Activated CD4-positive, CD25-positive, alpha-beta regulatory T cell treated with anti-CD3 and anti-CD28 coated beads, Interleukin-2, amount 50 U/mL, for 24 hours (primary cell): ENCODE measurements around the gene PLIN4.

Experiments
- ATAC-seq, 2 donors: fragments of 150-1000 bp; cut with Tn5 transposase; one replicate each; pipeline ENCODE4 v1.10.0; 2021; ENCODE audit warnings: mild to moderate bottlenecking in 1 of 2, moderate library complexity in 1 of 2

The PLIN4 gene

DNA sequence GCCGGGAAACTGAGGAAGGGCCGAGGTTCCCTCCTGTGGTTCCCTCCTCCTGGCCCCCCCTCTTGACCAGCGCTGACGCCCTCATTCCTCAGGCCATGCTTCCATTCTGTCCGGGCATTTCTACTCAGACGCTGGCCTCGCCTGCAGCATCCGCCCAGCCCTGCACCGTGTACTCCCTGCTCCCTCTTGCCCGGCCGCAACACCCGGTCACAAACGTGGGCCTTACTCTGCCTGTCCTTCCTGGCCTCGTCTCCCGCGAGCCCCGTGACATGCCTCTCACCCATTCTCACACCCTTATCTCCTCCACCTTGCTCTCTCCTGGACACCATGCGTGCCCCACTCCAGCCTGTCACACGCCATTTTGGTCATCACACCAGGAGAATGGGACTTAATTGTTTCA lies 34.9 kb downstream of the PLIN4 start:
- no peak for ATAC-seq

DNA sequence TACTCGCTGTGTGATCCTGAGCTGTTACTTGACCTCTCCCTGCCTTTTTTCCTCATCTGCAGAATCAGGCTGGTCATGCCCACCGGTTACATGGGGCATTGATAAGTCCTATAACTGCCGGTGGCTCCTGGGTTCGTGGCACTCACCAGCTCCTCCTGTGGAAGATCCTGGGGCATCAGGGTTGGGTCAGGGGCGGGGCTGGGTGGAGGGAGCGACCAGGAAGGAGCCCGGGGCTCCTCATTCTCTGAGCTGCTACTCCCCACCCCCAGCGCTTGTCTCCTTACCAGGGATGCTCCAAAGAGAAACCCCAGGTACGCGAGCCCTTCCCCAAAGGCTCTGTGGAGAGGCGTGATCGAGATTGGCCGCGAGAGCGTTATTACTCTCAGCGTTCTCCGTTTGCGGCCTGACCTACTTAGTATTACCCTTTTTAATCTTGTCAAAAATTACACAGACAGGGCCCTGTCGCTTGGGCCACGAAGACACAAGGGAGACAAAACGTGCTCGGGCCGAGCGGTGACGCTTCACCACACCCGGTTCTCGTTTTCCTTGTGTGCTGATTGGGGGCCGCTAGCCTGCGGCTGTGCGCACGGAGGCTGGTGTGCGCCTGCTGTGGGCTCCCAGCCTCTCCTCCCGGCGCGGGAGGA lies 35.4 kb downstream of the PLIN4 start:
- ATAC-seq, result no peak

- no peak for ATAC-seq
Observed at GRCh38 chr19:4477034-4477801, 41.1 kb downstream of the PLIN4 start.

- ATAC-seq, result no peak
Observed at GRCh38 chr19:4474514-4475022, 43.7 kb downstream of the PLIN4 start.

DNA sequence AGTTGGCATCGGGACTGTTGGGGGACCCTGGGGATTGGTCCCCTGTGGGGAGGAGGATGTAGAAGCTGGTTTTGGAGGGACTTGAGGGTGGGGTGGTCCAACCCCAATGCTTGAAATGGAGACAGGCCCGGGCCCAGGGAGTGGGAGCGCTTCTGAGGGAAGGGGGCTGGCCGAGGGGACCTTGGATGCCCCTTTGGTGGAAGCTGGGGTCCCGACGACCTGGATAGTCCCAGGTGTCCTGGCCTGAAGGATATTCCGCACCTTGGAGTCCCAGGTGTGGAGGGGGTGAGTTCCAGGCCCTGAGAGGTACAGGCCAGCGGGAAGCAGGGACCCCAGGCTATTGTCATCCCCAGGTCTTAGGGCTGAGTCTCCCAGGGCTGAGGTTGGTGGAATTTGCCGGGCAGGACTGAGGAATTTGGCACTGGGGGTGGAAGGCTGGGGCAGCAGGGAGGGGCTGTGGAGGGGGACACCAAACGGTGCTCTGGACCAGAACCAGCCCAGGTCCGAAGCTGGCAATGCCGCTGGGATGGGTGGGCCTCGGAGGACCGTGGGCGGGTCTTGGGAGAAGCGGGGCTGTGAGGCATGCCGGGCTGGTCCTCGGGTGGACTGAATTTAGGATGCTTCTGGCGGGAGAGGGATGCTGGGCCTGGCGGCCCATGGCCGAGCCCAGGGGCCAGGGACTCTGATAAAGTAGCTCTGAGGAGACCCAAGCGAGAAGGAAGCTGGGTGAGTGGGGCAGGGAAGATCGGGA lies 44.3 kb downstream of the PLIN4 start:
- ATAC-seq, result no peak

GRCh38 chr19:4473011-4473762 lies 45.1 kb downstream of the PLIN4 start:
- no peak for ATAC-seq

DNA sequence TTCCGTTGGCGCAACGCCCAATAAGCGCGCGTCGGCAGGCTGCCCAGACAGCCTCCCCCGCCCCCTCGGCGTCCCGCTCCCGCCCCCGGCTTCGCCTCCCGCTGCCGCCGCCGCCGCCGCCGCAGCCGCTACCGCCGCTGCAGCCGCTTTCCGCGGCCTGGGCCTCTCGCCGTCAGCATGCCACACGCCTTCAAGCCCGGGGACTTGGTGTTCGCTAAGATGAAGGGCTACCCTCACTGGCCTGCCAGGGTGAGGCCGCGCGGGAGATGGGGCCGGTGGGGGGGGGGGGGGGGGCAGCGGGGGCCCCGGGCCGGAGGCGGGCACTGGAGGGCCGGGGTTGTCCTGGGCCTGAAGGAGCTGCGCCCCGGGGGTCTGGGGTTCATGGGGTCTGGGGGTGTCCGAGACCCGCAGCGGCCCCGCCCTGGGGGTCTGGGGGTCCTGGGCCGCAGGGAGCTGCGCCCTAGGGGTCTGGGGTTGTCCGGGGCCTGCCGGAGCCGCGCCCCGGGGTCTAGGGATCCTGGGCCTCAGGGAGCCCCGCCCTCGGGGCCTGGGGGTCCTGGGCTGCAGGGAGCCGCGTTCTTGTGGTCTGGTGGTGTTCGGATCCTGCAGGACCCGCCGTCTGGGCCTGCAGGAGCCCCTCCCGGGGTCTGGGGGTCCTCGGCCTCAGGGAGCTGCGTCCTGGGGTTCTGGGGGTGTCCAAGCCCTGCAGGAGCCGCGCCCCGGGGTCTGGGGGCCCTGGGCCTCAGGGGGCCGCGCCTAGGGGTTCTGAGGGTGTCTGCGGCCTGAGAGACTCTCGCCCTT lies 45.9 kb downstream of the PLIN4 start, which contains the start of gene HDGFL2:
Gene HDGFL2 (plus strand): TSS at position 124 of the 801 bp plus-strand sequence. CDS start 54 bp downstream, at position 178.
- ATAC-seq, result no peak

DNA sequence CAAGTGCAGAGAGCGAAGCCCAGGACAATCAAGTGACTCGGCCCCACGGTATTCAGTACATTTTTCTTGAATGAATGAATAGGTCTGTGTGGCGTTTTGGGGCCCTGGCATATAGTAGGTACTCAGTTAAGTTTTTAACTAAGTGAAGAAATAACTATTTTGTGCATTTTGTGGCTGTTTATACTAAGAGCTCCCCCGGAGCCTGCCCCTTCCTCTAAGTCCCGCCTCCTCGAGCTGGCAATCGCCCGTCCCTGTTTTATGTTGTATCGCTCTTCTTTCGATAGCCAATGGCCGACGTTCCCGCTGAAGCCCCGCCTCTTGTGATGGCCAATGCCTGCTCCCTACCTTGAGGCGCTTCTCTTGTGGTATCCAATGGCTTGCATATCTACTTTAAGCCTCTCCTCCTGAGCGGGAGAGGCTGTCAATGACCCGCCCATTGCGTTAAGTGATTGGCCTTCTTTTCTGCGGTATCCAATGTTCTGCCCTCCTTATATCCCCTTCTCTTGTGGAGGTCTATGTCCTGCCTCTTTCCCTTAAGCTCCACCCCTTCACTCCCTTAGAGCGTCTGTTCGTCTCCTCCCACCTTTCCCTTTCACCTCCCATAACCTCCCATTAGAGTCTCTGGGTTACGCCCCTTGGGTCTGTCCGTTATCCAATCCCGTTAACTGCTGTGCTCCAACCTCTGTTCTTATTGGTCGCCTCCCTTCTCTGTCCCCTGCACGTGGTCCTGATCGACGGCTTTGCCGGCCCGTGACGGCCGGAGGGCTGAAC lies 46.7 kb downstream of the PLIN4 start:
- ATAC-seq, result peak; percentile 88 to 90

DNA sequence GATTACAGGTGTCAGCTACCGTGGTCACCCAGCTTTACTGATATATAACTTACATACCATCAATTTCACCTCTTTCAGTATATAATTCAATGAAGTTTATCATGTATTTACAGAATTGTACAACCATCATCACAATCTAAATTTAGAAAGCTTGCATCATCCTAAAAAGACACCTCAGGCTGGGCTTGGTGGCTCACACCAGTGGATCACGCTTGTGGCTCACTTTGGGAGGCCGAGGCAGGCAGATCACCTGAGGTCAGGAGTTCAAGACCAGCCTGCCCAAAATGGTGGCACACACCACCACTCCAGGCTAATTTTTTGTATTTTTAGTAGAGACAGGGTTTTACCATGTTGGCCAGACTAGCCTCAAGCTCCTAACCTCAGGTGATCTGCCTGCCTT lies 50.5 kb downstream of the PLIN4 start:
- ATAC-seq, result no peak

GRCh38 chr19:4464815-4465581 lies 53.3 kb downstream of the PLIN4 start:
- ATAC-seq, result no peak

DNA sequence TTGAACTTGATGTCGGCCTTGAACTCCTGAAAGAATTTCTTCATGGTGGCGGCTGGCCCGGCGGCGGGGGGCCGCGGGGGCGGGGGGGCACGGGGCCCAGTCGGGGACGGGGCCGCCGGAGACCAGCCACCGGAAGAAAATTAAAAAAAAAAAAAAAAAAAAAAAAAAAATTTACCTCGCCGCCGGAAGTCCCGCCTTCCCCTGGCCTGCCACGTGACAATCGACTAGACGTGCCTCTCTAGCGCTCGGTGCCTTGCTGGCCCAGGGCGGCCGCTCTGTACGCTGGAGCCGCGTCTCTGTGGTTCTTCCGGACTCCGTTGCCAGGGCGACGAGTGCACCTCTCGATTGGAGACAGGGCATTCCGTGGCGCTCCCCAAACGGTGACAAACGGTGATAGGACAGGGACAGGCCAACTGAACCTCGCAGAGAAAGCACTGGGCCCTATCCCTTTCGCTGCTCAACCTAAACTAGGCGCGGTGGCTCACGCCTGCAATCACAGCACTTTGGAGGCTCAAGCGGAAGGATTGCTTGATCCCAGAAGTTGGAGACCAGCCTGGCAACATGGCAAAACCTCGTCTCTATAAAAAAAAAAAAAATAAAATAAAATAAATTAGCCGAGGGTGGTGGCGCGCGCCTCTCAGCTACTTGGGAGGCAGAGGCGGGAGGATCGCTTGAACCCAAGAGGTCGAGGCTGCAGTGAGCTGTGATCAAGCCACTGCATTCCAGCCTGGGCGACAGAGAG lies 60.5 kb downstream of the PLIN4 start, which contains the start of gene UBXN6:
Gene UBXN6 (minus strand): TSS at position 141 of the 742 bp plus-strand sequence. CDS start 97 bp downstream, at position 44.
- ATAC-seq, result peak; percentile 99

DNA sequence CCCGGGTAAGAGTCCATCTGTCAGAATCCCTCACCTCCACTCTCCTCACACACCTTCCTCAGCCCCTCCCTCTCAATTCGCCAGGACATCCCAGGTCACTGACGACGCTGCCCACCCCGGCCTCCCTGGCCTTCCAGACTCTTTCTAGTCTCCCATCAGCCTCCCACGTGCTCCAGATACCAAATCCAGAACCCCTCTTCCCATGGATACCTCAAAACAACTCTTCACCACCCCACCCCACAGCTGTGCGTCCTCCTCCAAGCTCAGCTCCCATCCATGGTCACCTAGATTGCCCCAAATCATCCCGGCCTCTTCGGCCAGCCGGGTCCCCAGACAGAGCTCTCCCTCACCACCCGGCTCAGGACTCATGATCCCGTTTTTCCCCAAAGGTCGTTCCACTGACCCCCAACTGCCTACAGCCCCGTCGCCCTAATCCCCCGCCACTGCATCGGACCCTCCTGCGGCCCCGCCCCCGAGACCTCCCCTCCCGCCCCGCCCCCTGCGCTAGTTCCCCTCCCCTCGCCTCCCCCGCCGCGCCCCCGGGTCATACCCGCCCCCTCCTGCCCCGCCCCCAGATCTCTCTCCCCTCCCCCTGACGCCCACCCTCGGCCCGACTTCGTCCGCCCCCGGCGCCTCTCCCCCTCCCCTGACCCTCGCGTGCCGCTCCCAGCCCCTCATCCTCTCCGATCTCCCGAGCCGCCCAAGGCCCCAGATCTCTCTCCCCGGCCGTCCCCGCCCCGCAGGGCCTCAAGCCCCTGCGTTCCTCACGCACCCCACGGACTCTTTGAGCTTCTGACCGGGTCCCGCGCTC lies 61.2 kb downstream of the PLIN4 start:
- ATAC-seq, result peak; percentile 8 to 15

- ATAC-seq, result no peak
Observed at GRCh38 chr19:4456476-4456842, 61.8 kb downstream of the PLIN4 start.

GRCh38 chr19:4455719-4456475 lies 62.4 kb downstream of the PLIN4 start:
- no peak for ATAC-seq

DNA sequence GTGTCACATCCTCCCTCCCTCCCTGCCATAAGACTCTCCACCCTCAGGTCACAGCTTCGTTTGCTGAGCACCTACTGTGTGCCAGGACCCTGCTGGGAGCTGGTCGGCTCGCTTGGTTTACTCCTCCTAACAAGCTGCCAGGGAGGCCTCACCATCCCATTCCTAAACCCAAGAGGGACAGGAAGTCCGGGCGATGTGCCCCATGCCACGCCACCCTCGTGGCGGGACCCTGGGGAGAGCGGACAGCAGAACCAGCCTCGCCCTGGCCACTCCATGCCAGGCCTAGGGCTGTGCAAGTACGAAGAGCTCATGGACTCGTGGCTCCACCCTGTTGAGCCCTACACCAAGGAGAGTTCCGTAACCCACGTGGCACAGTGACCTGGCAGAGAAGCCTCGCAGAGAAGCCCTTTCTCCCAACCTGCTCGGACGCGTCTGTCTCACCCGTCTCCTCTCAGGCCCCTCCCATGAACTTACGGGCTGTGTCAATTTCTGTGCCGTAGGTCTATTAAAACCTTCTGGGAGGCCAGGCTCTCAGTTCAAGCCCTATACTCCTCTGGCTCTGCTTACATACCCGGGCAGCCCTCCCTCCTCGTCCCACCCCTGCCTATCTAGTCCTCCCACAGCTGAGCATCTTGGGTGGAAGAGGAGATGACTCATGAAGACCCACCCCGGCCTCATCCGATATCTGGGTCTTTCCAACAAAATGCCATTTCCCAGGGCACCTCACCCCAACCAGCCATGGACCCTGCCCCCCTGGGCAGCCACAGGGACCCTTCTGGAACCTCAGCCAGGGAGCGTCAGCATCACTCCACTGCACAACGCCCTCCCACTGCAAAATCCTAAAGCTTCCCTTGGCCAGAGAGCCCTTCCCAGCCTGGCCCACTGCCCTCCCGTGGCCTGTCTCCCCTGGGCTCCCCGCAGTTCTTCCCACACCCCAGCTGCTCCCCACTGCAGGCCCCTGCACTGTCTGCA lies 63.3 kb downstream of the PLIN4 start:
- ATAC-seq, result no peak
